Measurements from ENCODE around the gene ALDH18A1. TPM values are rescaled to one million over a fixed set of nuclear protein-coding genes. Genes with fewer than 3 reads are reported as not detected.
A peak's percentile ranks its signal among the peaks of the same experiment; 100 is the strongest.

Gene ALDH18A1
- total RNA-seq, 1 experiment from 2014 or later = 114 TPM

- H3T11ph ChIP-seq (ENCODE audit: low read length) = no peak overlapping the region
- H4K5ac ChIP-seq (ENCODE audit: insufficient read length, low read depth, low read length) = no peak overlapping the region
- no peak for DNase-seq
- Mint-ChIP-seq H3K4me3 (peak overlapping the region; percentile 97 to 99), H3K36me3 (ENCODE audit: insufficient read depth in 1 of 3, low read depth in 3 of 3) (peaks cover 10 to 42% (median 34%) of the 10 kb centered on the region in 3 experiments; a peak in 6 of 7 replicates), H3K9me3 (peaks cover 8 to 11% of the 10 kb centered on the region in 2 experiments), H3K27ac (peak overlapping the region; percentile 94 to 100 (median 98)), H3K4me1 (peaks cover 13 to 15% of the 10 kb centered on the region in 2 experiments), H3K27me3 (ENCODE audit: low read depth) (no peaks in the 10 kb centered on the region; the same call in 1 of the 2 replicates)
- no peak overlapping the region for H4K91ac ChIP-seq (ENCODE audit: insufficient read length, low read depth, low read length)
- H3K4me2 ChIP-seq (ENCODE audit: insufficient read depth, insufficient read length, low read length) = peak overlapping the region; percentile 89
- H2AK5ac ChIP-seq (ENCODE audit: insufficient read length, low read length) = no peak overlapping the region
- no peak overlapping the region for H4K8ac ChIP-seq (replicated peaks; ENCODE audit: insufficient read length, low read depth, low read length)
- no peak overlapping the region for H3K4ac ChIP-seq (ENCODE audit: low read depth, low read length)
- no peaks in the 10 kb centered on the region for H3K27me3 ChIP-seq (ENCODE audit: insufficient read depth, low read length)
- H4K20me1 ChIP-seq (ENCODE audit: control insufficient read depth, insufficient read depth, insufficient read length) = no peaks in the 10 kb centered on the region
- no peak overlapping the region for H2BK20ac ChIP-seq (ENCODE audit: low read depth, low read length, poor library complexity, severe bottlenecking)
- H2AFZ ChIP-seq (ENCODE audit: low read length) = no peak overlapping the region
- H3K56ac ChIP-seq (ENCODE audit: insufficient read length, low read depth, low read length) = no peak overlapping the region
- no peak overlapping the region for H2BK15ac ChIP-seq (ENCODE audit: low read depth, low read length)
- peaks cover 4% of the 10 kb centered on the region for H3K79me1 ChIP-seq (ENCODE audit: insufficient read depth, low read depth, low read length, poor library complexity, severe bottlenecking)
- H3K23ac ChIP-seq (ENCODE audit: insufficient read length, low read depth, low read length) = no peak overlapping the region
- peak overlapping the region; percentile 64 for H3K9ac ChIP-seq (ENCODE audit: extremely low read depth, insufficient read length, low read length)
- H3K79me2 ChIP-seq (ENCODE audit: insufficient read depth, low read length) = peaks cover 2% of the 10 kb centered on the region; the same call in 1 of the 2 replicates
- peak overlapping the region; percentile 61; the same call in 1 of the 2 replicates for H3K14ac ChIP-seq (ENCODE audit: insufficient read depth, low read length)
- no CpG with 5 or more reads among the region's 15 CpGs for WGBS (ENCODE audit: extremely low coverage, insufficient read length, low lambda C conversion rate)
- no peaks in the 10 kb centered on the region for H3K4me1 ChIP-seq (ENCODE audit: insufficient read depth, low read length)
- no peak overlapping the region for H2BK12ac ChIP-seq (ENCODE audit: insufficient read length, low read depth, low read length)
- H3K23me2 ChIP-seq (ENCODE audit: insufficient read length, low read depth, low read length, poor library complexity, severe bottlenecking) = peaks cover 5% of the 10 kb centered on the region
- H3K9me3 ChIP-seq (ENCODE audit: control insufficient read depth, low read depth, low read length) = no peaks in the 10 kb centered on the region
- H2BK120ac ChIP-seq (ENCODE audit: low read depth, low read length, poor library complexity, severe bottlenecking) = no peak overlapping the region
- TF ChIP-seq, protein P1, sequence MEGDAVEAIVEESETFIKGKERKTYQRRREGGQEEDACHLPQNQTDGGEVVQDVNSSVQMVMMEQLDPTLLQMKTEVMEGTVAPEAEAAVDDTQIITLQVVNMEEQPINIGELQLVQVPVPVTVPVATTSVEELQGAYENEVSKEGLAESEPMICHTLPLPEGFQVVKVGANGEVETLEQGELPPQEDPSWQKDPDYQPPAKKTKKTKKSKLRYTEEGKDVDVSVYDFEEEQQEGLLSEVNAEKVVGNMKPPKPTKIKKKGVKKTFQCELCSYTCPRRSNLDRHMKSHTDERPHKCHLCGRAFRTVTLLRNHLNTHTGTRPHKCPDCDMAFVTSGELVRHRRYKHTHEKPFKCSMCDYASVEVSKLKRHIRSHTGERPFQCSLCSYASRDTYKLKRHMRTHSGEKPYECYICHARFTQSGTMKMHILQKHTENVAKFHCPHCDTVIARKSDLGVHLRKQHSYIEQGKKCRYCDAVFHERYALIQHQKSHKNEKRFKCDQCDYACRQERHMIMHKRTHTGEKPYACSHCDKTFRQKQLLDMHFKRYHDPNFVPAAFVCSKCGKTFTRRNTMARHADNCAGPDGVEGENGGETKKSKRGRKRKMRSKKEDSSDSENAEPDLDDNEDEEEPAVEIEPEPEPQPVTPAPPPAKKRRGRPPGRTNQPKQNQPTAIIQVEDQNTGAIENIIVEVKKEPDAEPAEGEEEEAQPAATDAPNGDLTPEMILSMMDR (conservative IDR thresholded peaks at IDR 0.05) = no peak
- peak overlapping the region; percentile 21 for H3K18ac ChIP-seq (ENCODE audit: insufficient read length, low read depth, low read length)
- no peak overlapping the region for H3K27ac ChIP-seq (ENCODE audit: insufficient read length, low read depth, low read length)
- no peak overlapping the region for H2BK5ac ChIP-seq (ENCODE audit: insufficient read length, low read length)
Measured at GRCh38 chr10:95693071-95693667, 36.7 kb upstream of the ALDH18A1 start.

Measured in H9 (cell line).